Measurements from ENCODE around the gene COL26A1. TPM values are rescaled to one million over a fixed set of nuclear protein-coding genes. Genes with fewer than 3 reads are reported as not detected.
"Not testable (repeated sequence)": the region's sequence is repeated elsewhere in the genome, so short reads cannot be mapped to it uniquely, and the experiment has no call there.

COL26A1 gene
- total and polyA plus RNA-seq, 5 experiments from 2014 or later = not detected

DNA sequence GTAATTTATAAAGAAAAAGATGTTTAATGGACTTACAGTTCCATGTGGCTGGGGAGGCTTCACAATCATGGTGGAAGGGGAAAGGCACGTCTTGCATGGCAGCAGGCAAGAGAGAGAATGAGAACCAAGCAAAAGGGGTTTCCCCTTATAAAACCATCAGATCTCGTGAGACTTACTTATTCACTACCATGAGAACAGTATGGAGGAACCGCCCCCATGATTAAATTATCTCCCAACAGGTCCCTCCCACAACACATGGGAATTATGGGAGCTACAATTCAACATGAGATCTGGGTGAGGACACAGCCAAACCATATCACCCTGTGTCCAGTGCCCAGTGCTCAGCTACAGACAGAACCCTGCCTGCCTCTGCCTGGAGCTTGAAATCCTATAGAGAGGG, 197.3 kb downstream of the COL26A1 start:
- DNase-seq, POLR2A ChIA-PET, H3K27ac Mint-ChIP-seq, H3K4me3 Mint-ChIP-seq, ATAC-seq, H3K9me3 Mint-ChIP-seq, H3K4me1 Mint-ChIP-seq, H3K36me3 Mint-ChIP-seq: not testable (repeated sequence)
- peaks cover 0 to 21% (median 6%) of the 10 kb centered on the region in 5 donors for H3K27me3 Mint-ChIP-seq

DNA sequence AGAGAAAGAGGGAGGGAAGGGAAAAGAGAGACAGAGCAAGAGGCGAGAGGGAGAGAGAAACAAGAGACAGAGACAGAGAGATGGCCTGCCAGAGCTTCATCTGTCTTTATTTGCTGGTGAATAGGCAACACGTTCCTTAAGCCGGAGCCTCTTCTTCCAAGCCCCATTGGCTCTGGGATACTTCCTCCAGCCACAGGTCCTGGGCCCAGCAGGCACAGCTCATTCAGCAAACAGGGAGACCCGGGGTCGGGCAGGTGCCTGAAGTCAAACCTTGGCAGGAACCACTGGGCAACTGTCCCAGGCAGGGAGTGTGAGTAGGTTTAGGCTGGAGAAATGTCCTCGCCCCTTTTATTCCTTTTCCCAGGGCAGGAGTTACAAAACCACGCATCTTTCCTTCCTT, 198.2 kb downstream of the COL26A1 start:
- no peak for ATAC-seq
- Mint-ChIP-seq H3K27ac (no peak overlapping the region), H3K4me1 (peaks cover 2 to 7% (median 5%) of the 10 kb centered on the region in 4 donors), H3K36me3 (no peaks in the 10 kb centered on the region), H3K9me3 (no peaks in the 10 kb centered on the region), H3K4me3 (no peak overlapping the region), H3K27me3 (peaks cover 0 to 21% (median 6%) of the 10 kb centered on the region in 5 donors)
- POLR2A ChIA-PET = no interaction called here
- no peak for DNase-seq

DNA sequence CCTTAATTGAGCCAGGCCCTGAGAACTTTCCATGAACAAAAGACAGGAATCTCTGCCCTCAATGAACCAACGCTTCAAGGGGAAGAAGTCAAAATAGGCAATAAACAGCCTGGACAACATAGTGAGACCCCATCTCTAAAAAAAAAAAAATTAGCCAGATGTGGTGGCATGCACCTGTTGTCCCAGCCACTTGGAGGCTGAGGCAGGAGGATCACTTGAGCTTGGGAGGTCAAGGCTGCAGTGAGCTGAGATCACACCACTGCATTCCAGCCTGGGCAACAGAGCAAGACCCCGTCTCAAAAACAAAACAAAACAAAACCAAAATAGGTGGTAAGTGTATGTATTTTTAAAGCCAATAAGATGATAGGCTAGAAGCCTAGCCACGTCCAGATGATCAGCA, 198.6 kb downstream of the COL26A1 start:
- POLR2A ChIA-PET = interaction anchor here (0.7 kb wide), 1 partner anchor 12 kb away, joined by 3 read pairs; no protein-coding TSS in a partner anchor
- H3K4me1 Mint-ChIP-seq, H3K9me3 Mint-ChIP-seq, H3K4me3 Mint-ChIP-seq, ATAC-seq, DNase-seq, H3K27ac Mint-ChIP-seq, H3K36me3 Mint-ChIP-seq: not testable (repeated sequence)
- H3K27me3 Mint-ChIP-seq = peaks cover 0 to 19% (median 4%) of the 10 kb centered on the region in 5 donors

DNA sequence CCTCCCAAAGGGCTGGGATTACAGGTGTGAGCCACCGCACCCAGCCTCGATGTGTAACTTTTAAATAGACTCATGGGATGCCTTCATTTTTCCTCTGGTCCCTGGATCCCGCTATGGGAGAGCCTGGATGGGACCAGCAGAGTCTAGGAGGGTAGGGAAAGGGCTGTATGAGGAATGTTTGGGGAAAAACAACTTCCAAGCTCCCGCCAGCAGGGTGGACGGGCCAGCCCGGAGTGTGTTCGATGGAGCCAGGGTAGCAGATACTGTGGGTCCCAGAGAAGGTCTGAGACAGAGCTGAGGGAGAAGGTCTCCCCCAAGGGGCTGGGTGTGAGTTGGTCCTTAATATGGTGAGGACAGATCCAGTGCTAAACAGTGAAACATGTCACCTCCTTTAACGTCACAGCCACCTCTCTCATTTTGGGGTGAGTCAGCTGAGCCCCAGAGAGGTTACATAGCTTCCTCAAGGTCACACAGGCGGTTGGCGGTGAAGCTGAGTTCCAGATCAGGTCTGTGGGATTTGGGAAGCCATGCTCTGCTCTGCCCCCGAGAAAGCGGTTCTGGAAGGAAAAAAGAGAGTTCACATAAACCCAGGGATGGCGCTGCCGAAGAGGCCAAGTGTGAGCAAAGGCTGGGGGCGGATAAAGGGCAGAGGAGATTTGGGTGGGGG, 200.0 kb downstream of the COL26A1 start:
- no peaks in the 10 kb centered on the region for H3K9me3 Mint-ChIP-seq
- no peak overlapping the region for H3K27ac Mint-ChIP-seq
- H3K4me3 Mint-ChIP-seq = no peak overlapping the region
- POLR2A ChIA-PET = no interaction called here
- no peaks in the 10 kb centered on the region for H3K36me3 Mint-ChIP-seq
- H3K27me3 Mint-ChIP-seq = peaks cover 0 to 11% (median 3%) of the 10 kb centered on the region in 5 donors
- ATAC-seq (no peak), DNase-seq (no peak)
- H3K4me1 Mint-ChIP-seq = peaks cover 2 to 6% (median 5%) of the 10 kb centered on the region in 4 donors

DNA sequence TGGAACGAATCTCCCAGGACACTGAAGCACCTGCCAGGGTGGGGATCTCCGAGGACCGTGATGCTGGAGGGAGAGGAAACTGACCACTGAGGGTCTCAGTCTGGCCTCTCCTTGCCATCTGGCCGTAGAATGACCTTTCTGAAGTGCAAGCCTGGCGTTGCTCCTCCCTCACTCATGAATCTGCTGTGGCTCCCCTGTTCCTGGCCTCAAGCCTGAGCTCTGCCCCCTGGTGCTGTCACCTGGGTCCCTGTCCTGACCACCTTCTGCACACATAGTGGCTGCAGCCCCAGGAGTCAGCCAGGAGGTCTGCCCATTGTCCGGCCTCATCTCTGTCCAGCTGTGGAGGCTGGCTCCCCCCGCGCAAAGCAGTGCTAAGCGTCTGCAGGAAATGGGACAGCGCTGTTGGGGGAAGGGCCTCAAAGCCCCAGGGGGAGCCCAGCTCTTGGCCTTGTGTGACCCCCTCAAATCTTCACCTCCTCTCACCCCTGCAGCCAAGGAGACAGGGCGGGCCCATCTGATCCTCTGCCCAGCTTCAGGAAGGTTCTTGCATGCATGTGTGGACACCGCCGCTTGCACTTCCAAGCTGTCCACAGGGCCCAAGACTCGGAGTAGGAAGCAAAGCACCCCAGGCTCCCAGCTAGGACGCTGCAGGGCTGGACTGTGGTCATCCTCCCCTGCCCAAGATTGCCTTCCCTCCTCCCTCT, 200.7 kb downstream of the COL26A1 start:
- H3K36me3 Mint-ChIP-seq = no peaks in the 10 kb centered on the region
- H3K9me3 Mint-ChIP-seq = peaks cover 0 to 3% (median 0%) of the 10 kb centered on the region in 9 donors
- H3K4me1 Mint-ChIP-seq = peaks cover 2 to 6% (median 5%) of the 10 kb centered on the region in 4 donors
- no peak for ATAC-seq
- no peak overlapping the region for H3K27ac Mint-ChIP-seq
- peaks cover 0 to 13% (median 3%) of the 10 kb centered on the region in 5 donors for H3K27me3 Mint-ChIP-seq
- H3K4me3 Mint-ChIP-seq = no peak overlapping the region
- DNase-seq = no peak
- POLR2A ChIA-PET = no interaction called here

DNA sequence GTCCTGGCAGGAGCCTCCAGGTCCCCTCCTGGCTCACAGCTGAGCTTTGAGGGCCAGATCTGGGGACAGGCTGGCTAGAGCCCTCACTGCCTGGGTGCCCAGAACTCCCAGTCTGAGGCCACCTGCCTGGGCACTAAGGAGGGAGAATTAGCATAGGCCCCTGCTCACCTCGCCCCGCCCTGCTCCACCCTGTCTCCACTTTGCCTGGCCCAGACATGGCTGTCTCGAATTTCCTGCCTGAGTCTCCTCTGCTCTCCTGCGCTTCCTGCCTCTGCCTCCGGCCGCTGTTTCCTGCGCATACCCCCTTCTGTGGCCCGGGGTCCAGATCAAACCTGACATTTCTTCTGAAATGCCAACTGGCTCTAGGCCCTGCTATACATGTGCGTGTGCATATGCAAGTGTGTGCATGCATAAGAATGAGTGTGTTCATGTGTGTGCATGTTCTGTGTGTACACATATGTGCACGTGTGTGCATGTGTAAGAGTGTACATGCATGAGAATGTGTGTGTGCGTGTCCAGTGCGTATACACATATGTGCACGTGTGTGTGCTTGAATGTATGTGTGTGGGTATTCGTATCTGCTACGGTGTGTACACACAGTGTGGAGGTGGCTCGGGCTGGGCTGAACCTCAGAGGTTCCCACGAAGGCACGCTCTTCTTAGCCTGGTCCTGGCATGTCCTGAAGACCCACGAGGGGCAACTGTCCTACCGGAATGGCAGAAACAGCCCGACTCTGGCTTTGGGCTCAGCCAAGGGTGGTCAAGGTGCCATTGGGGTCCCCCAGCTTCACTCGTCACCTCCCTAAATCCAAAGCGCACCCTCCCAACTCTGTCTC, 201.5 kb downstream of the COL26A1 start:
- Mint-ChIP-seq H3K27ac (peak overlapping the region in 3 of 10 donors; percentile 34 to 76 (median 49)), H3K9me3 (peaks cover 0 to 9% (median 0%) of the 10 kb centered on the region in 9 donors), H3K4me1 (peaks cover 2 to 6% (median 5%) of the 10 kb centered on the region in 4 donors), H3K4me3 (no peak overlapping the region), H3K36me3 (no peaks in the 10 kb centered on the region), H3K27me3 (peaks cover 0 to 15% (median 7%) of the 10 kb centered on the region in 5 donors)
- POLR2A ChIA-PET = no interaction called here
- no peak for ATAC-seq
- no peak for DNase-seq

DNA sequence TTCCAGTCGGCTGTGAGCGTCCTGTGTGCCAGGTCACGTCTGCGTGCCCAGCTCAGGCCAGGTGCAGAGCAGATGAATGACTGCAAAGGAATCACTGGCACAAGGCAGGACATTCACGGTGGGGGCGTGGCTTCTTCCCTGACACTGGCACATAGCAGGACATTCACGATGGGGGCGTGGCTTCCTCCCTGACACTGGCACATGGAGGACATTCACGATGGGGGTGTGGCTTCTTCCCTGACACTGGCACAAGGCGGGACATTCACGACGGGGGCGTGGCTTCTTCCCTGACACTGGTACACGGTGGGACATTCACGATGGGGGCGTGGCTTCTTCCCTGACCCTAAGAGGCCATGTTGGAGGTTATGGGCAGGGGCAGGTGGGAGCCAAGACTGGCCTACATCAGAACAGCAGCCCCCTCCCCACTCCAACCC, 202.1 kb downstream of the COL26A1 start:
- no peak overlapping the region for H3K4me3 Mint-ChIP-seq
- H3K27ac Mint-ChIP-seq = no peak overlapping the region
- peaks cover 0 to 4% (median 0%) of the 10 kb centered on the region in 3 donors for H3K36me3 Mint-ChIP-seq
- H3K9me3 Mint-ChIP-seq = peaks cover 0 to 14% (median 6%) of the 10 kb centered on the region in 9 donors
- POLR2A ChIA-PET = no interaction called here
- no peak for DNase-seq
- H3K27me3 Mint-ChIP-seq = peaks cover 0 to 15% (median 9%) of the 10 kb centered on the region in 5 donors
- no peak for ATAC-seq
- peaks cover 2 to 6% (median 5%) of the 10 kb centered on the region in 4 donors for H3K4me1 Mint-ChIP-seq

DNA sequence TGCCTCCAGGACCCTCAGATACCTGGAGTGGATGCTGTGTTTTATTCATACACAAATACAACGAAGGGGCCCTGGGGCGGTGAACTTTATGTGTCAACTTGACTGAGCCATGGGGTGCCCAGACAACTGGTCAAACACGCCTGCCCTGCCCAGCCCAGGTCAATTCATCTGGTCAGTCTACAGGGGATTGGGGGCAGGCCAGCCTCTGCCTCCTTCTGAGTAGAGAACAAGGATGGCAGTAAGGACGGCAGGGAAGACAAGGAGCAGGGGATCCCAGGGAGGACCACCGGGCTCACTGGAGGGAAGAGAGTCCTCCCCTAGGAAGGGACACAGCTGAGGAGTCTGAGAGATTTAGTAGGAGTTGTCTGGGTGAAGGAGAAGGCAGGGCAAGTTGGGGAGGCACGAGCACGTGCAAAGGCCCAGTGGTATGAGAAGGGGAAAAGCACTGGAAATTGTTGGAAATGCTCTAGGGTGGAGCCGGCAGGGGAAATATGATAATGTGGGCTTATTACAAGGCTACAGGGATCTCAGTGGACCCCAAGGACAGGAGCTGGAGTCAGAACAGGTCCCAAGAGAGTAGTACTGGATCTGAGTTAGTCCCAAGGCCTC, 203.0 kb downstream of the COL26A1 start:
- POLR2A ChIA-PET = no interaction called here
- H3K4me3 Mint-ChIP-seq = no peak overlapping the region
- H3K27me3 Mint-ChIP-seq = peaks cover 0 to 15% (median 9%) of the 10 kb centered on the region in 5 donors
- H3K27ac Mint-ChIP-seq = no peak overlapping the region
- peaks cover 2 to 6% (median 5%) of the 10 kb centered on the region in 4 donors for H3K4me1 Mint-ChIP-seq
- peaks cover 0 to 22% (median 10%) of the 10 kb centered on the region in 9 donors for H3K9me3 Mint-ChIP-seq
- DNase-seq = peak in 1 of 10 donors; percentile 12
- peaks cover 0 to 8% (median 0%) of the 10 kb centered on the region in 3 donors for H3K36me3 Mint-ChIP-seq
- no peak for ATAC-seq

DNA sequence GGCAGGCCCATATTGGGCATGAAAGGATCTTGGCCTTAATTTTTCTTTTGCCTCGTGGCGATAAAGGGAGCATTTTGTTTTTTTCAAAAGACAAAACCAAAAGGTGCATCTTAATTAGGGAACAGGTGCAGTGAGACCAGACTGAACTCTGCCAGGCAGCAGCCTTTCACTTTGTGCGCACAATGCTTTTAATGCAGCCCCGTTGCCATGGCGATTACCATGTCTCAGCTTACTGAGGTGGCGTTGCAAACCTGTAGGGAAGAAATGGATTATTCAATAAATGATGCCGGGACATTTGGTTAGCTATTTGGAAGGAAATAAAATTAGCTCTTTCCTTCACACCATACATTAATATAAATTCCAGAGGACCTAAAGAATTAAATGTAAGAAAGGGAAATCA, 204.6 kb downstream of the COL26A1 start:
- DNase-seq (peak in 1 of 10 donors; percentile 1), ATAC-seq (no peak)
- Mint-ChIP-seq H3K4me1 (peaks cover 2 to 6% (median 5%) of the 10 kb centered on the region in 4 donors), H3K27ac (no peak overlapping the region), H3K36me3 (peaks cover 0 to 18% (median 0%) of the 10 kb centered on the region in 3 donors), H3K27me3 (peaks cover 0 to 15% (median 10%) of the 10 kb centered on the region in 5 donors), H3K9me3 (peaks cover 0 to 38% (median 17%) of the 10 kb centered on the region in 9 donors), H3K4me3 (no peak overlapping the region)
- POLR2A ChIA-PET = no interaction called here

DNA sequence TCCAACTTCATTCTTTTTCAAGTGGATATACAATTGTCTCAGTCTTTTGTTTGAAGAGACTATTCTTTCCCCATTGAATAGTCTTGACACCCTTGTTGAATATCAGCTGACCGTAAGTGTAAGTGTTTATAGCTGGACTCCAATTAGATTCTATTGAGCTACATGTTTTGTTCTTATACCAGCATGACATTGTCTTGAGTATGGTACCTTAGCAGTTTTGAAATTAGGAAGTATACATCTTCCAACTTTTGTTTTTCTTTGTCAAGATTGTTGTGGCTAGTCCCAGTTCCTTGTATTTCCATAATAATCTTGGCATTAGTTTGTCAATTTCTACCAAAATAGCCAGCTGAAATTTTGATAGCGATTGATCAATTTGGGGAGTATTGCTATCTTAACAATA, 209.5 kb downstream of the COL26A1 start:
- Mint-ChIP-seq H3K9me3 (peaks cover 0 to 50% (median 23%) of the 10 kb centered on the region in 9 donors), H3K27me3 (peaks cover 6 to 20% (median 16%) of the 10 kb centered on the region in 5 donors), H3K36me3 (peaks cover 0 to 18% (median 0%) of the 10 kb centered on the region in 3 donors), H3K4me1 (peaks cover 4 to 6% (median 4%) of the 10 kb centered on the region in 4 donors), H3K27ac (no peak overlapping the region), H3K4me3 (no peak overlapping the region)
- POLR2A ChIA-PET = no interaction called here
- ATAC-seq (no peak), DNase-seq (no peak)

DNA sequence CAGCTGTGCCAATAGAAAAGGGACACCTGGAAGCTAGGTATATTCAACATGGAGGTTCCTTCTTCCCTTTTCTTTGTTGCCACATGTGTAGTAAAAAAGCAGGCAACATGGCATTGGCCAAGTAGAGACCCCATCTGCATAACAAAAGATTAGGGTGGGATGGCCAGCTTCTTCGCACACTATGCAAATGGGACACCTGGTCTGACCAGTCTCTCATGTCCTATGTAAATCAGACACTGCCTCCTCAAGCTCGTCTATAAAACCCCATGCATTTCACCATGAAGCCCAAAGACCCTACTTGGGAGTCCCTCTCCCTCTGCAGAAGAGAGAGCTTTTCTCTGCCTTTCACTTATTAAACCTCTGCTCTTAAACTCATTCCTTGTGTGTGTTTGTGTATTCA, 212.5 kb downstream of the COL26A1 start:
- no peak overlapping the region for H3K4me3 Mint-ChIP-seq
- peaks cover 0 to 12% (median 0%) of the 10 kb centered on the region in 3 donors for H3K36me3 Mint-ChIP-seq

DNA sequence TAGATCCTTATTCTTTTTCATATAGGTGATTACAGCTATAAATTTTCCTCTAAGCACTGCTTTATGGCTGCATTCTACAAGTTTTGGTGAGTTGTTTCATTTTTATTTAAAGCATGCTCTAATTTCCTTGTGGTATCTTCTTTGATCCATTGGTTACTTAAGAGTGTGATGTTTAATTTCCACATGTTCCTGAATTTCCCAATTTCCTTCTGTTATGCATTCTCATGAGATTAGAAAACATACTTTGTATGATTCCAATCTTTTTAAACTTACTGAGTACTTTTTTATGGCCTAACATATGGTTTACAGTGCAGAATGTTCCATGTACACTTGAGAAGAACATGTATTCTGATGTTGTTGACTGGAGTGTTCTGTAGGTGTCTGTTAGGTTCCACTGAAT, 213.0 kb downstream of the COL26A1 start:
- peaks cover 5 to 20% (median 7%) of the 10 kb centered on the region in 5 donors for H3K27me3 Mint-ChIP-seq
- H3K27ac Mint-ChIP-seq = no peak overlapping the region
- peaks cover 0 to 9% (median 0%) of the 10 kb centered on the region in 3 donors for H3K36me3 Mint-ChIP-seq
- POLR2A ChIA-PET = interaction anchor here (0.7 kb wide), 1 partner anchor 45 kb away, joined by 7 read pairs; no protein-coding TSS in a partner anchor
- ATAC-seq (no peak), DNase-seq (no peak)
- no peak overlapping the region for H3K4me3 Mint-ChIP-seq
- peaks cover 0 to 28% (median 12%) of the 10 kb centered on the region in 9 donors for H3K9me3 Mint-ChIP-seq
- H3K4me1 Mint-ChIP-seq = peaks cover 4 to 6% (median 4%) of the 10 kb centered on the region in 4 donors

More for the DNA sequence above, 212.5 kb downstream of the COL26A1 start:
- peaks cover 5 to 20% (median 8%) of the 10 kb centered on the region in 5 donors for H3K27me3 Mint-ChIP-seq
- peaks cover 4 to 6% (median 4%) of the 10 kb centered on the region in 4 donors for H3K4me1 Mint-ChIP-seq
- DNase-seq (no peak), ATAC-seq (no peak)
- POLR2A ChIA-PET = no interaction called here
- peaks cover 0 to 33% (median 16%) of the 10 kb centered on the region in 9 donors for H3K9me3 Mint-ChIP-seq
- no peak overlapping the region for H3K27ac Mint-ChIP-seq

Data from naive thymus-derived CD8-positive, alpha-beta T cell (primary cell).